HUDEP-2 (cell line): Measurements from ENCODE around the gene EIF3F.

ENCODE experiments used
- DNase-seq, 76 experiments: peaks; one replicate each; lab custom pipeline; 2025; ENCODE audit not compliant: unreplicated experiment in 76 of 76; lab: John Stamatoyannopoulos, UW

The EIF3F gene, protein sequence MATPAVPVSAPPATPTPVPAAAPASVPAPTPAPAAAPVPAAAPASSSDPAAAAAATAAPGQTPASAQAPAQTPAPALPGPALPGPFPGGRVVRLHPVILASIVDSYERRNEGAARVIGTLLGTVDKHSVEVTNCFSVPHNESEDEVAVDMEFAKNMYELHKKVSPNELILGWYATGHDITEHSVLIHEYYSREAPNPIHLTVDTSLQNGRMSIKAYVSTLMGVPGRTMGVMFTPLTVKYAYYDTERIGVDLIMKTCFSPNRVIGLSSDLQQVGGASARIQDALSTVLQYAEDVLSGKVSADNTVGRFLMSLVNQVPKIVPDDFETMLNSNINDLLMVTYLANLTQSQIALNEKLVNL

DNA sequence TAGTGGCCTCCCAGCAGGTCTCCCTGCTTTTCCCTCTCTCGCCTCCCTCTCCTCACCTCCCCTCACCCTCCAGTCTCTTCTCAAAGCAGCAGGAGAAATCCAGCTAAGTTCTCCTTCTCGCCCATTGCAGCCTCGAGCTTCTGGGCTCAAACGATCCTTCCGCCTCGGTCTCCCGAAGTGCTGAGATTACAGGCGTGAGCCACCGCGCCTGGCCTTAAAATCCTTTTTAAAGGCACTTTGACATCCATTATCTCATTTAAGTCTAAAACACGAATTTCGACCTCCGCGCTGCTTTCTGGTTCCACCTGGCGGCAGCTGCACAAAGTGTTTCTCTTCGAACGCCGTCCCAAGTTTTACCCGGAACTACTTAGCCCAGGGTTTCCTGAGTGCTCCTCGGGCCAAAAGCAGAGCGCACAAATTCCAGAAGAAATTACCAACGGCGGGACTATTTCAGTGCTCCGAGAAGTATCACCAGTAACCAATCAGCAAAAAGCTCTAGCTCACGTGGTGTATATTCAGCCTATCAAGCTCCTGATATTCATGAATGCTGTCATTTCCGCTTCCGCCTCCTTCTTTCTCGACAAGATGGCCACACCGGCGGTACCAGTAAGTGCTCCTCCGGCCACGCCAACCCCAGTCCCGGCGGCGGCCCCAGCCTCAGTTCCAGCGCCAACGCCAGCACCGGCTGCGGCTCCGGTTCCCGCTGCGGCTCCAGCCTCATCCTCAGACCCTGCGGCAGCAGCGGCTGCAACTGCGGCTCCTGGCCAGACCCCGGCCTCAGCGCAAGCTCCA is at the start of gene EIF3F:
Gene EIF3F, plus strand, starts transcription at position 570 of the 792 bp plus-strand sequence. Its CDS starts 16 bp downstream, at position 586.
- peak in 75 of 76 experiments; percentile 21 to 99 (median 90) for DNase-seq

DNA sequence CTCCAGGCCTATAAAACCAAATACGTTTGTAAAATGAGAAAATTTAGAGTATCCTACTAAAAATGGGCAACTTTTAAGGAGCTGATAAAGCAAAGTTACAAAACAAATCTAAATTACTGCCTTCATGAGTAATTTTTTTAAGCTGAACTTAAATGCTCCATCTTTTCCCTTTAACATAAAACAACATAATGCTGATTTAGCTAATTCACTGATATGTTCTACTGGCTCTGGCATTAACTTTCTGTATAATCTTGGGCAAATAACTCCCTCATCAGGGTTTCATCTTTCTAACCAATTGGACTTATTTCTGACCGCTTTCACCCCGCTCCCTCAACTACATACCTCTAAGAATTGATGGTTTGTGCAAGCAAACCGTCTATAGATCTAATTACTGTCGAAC is 46.0 kb upstream of the EIF3F start:
- no peak for DNase-seq

DNA sequence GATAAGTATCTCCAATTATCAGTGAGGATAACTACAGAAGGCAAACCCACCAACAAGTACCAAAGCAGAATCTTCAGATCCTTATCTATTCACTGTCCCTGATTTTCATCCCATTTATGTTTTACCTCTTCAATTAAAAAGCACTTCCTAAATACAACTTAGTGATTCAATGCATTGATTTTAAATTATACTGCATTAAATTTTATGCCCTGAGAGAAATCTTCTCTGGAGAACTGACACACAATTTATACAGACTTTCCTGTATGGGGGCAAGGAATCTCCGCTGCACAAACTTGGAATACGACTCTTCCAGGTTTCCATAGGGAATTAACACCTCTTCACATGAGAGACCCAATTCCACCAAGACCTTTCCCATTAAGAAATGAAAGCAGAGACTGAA is 45.5 kb upstream of the EIF3F start, which contains the start of gene OR10A3:
Gene OR10A3, minus strand, starts transcription at position 101 of the 400 bp plus-strand sequence. CDS start 2,188 bp downstream, outside the sequence.
- DNase-seq: no peak

DNA sequence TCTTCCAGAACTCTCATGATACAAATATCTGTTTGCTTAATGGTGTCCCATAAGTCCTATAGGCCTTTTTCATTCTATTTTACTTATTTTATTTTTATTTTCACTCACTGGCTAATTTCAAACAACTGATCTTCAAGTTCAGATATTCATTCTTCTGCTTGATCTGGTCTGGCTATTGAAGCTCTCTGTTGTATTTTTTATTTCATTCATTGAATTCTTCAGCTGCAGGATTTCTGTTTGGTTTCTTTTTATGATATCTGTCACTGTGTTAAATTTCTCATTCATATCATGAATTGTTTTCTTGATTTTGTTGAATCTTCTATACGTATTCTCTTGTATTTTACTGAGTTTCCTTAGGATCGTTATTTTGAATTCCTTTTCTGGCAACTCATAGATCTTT is 43.0 kb upstream of the EIF3F start:
- no peak for DNase-seq

DNA sequence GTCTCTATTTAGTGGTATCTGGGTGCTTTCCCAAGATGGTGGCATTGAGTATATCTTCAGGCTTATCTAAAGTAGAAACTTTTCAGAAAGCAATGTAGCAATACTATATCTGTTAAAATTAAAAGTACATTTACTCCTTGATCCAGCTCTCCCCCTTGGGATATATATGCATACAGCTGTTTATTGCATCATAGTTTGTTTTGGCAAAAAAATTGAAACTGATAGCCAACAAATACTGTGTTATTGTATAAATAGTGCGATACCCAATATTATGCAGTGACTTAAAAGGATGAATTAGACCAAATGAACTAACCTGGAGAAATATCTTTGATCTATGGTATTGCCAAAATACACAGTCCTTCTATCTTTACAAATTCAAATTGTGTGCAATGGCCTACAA is 37.2 kb upstream of the EIF3F start:
- no peak for DNase-seq

DNA sequence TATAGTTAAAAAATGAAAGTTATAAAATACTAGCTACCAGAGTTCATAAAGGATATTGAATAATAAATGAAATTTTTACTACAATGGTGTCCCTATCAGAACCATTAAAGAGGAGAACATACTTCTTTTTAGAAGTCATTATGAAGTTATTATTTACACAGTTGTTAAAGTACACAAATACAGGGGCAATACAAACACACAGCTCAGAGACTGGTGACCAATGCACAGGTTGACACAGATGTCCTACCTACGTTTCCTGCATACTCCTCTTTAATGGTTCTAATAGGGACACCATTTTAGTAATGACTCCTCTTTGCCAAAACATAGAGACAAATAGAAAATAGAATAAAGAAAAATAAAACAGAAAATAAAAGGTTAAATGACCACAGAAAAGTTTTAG is 31.9 kb upstream of the EIF3F start:
- no peak for DNase-seq

DNA sequence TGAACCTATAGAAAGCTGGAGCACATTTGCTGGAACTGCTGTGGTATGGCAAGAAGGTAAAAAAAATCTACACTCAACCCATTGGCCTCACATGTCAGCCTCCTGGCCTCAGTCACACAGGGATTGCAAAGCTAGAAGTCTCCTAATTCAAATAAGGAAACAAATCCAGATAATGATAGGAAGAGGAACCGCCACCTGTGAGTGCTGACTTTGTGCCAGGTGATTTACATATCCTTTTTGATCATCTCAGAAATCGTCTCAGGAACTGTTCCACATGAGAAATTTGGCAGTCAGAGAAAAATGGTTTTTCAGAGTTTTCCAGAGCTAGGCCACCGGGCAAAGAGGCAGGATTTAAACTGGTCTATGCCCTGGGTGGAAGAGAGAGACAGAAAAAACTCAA is 22.9 kb upstream of the EIF3F start:
- DNase-seq: no peak

DNA sequence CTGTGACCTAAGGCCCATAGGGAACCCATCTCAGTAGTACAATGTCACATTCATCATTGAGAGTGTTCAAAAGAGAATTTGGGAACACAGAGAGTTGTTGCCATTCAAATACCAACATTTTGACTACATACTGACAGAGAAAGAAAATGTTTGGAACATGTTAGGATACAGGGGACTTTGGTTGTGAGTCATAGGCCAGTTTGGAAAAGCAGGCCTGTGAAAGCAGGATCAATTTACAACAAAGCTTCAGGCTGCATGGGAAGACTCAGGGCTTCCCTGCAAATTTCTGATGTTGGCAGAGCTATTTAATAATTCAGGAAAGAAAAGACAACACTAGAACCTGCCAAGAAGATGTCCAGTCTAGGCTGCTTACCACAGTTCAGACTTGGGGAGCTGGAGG is 22.3 kb upstream of the EIF3F start:
- DNase-seq: no peak

DNA sequence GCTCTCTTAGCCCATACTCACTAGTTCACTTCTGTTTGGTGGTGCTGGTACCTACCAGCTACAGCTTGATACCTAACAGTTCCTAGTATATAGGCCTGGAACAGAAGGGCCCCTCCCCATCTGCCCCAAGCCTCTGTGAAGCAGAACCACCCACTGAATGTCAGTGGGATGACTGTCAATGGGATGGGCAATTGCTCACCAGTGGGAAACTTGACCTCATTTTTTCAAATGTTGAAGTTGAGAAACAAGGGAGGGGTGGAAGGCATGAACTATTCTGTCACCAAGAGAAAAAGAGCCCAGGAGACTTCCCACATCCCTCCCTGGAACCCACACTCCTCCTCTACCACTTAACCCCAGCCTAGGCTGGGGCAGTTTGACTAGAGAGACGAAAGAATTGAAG is 21.8 kb upstream of the EIF3F start, which contains the start of gene NLRP10:
Gene NLRP10, minus strand, starts transcription at position 62 of the 400 bp plus-strand sequence. CDS start 1,952 bp downstream, outside the sequence.
- DNase-seq: no peak

DNA sequence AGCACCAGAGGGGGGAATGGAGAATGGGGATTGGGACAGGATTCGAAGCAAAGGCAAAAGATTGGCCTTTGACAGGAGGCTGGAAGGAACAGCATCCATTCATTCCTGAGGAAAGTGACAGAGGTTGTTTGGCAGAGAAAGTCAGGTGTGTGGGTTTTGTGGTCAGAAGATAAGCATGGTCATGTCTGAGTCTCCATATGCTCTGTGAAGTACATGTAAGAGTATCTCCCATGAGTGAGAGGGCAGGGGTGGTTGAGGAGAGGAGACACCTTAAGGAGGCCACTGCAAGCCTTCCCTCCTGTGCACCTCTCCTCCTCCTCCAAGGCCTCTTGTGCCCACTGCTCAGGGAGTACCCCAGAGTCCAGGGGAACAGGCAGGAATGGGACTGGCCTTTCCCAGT is 20.0 kb upstream of the EIF3F start:
- no peak for DNase-seq

DNA sequence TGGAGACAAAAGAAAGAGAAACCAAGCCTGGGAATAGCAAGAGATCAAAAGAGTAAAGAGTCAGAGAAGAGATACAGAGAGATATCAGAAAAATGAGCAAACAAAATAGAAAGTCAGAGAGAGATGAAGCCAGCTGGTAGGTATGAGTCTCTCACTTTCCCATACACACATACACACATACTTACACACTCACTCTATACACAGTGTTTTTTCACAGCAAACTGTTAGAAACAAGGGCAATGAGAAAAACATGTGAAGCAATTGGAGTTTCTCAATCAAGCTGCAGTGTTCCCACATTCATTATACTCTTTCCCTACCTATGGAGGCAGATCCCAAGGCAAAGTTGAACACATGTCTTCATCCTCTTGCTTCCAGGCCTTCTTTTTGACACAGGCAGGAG is 19.3 kb upstream of the EIF3F start:
- DNase-seq: no peak

DNA sequence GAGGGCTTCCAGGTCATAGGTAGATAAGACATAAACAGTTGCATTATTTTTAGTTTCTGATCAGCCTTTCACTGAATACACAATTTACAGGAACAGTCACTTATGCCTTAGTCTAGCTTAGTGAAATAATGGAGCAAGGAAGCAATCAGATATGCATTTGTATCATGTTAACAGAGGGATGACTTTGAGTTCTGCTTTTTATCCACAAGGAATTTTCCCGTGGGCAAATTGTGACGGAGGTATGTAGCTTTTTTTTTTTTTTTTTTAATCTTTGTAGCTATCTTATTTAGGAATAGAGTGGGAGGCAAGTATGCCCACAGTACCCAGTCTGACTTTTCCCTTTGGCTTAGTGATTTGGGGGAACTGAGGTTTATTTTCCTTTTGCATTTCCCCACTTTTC is 18.5 kb upstream of the EIF3F start:
- no peak for DNase-seq

DNA sequence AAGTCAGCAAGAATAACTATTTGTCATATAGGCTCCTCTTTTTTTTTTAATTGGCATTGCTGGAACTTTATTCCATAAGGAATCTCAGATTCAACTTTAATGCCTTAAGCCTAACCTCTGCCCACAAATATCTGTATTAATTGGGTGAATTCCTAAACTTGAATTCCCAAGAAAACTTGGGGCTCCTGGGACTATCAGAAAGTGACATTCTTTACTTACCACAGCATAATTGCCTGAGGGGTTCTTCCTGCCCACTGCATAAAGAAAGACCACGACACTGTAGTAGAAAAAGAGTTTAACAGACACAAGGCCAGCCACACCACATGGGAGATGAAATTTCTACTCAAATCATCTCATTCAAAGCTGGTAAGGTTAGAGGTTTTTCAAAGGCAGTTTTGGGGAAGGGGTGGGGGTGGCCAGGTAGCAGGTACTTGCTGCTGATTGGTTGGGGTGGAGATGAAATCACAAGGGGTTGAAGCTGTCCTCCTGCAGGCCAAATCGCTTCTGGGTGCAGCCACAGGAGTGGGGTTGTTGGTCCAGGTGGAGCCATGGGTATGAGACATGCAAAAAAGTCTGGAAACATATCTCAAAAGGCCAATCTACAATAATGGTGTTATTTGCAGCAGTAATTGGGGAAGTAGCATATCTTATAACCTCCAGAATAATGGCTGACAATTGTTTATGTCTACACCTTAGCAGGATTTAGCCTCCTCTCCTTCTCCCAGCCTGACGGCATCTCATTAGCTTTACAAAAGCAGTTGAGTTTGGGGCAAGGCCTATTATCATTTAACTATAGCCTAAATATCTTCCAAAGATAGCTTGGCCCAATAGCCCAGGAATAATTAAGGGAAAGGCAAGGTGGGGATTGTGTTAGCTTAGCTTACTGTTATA is 17.1 kb upstream of the EIF3F start:
- no peak for DNase-seq

DNA sequence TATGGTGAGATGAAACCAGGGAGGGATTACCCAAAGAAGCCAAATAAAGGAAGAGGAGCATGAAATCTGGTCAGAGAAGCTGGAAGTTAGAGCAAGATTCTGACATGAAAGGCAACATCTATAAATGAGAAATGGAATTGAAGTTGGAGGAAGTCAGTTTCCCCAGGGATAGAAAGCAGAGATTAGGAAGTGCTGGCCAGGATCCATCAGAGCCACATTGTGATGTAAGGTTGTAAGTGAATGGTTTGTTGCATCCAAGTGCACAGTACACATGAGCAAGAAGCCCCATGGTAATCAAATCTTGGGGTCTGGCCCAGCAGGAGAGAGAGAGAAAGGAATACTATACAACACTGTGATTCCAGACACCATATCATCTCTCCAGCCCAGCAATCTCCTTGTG is 15.3 kb upstream of the EIF3F start:
- DNase-seq: no peak

DNA sequence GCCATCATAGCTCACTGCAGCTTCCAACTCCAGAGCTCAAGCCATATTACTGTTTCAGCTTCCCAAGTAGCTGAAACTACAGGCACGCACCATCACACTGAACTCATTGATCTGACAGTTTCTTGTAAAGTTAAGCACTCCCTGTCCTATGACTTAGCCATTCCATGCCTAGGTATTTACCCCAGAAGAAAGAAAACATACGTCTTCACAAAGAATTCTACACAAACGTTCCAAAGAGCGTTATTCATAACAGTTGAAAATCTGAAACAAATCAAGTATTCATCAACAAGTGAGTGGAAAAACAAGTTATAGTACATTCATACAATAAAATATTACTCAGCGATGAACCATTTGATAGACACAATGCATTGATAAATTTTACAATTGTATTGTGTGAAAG is 14.1 kb upstream of the EIF3F start:
- no peak for DNase-seq

DNA sequence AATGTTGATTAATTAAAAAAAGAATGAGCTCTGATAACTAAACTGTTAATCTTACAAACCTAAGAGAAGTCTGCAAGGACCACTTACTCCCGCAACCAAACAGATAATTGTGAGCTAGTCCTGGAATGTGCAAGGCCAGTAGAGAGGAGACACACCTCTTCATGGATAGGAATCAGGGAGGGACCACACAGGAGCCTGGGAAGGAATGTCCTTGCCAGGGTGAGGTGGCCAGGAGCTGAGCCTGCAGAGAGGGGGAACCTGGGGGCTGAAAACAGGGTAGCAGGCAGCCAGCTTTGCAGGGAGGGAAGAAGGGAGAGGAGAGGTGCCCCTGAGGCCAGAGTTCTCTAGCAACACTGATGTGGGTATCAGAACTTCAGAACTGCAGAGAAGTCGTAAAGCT is 12.5 kb upstream of the EIF3F start:
- DNase-seq: no peak

DNA sequence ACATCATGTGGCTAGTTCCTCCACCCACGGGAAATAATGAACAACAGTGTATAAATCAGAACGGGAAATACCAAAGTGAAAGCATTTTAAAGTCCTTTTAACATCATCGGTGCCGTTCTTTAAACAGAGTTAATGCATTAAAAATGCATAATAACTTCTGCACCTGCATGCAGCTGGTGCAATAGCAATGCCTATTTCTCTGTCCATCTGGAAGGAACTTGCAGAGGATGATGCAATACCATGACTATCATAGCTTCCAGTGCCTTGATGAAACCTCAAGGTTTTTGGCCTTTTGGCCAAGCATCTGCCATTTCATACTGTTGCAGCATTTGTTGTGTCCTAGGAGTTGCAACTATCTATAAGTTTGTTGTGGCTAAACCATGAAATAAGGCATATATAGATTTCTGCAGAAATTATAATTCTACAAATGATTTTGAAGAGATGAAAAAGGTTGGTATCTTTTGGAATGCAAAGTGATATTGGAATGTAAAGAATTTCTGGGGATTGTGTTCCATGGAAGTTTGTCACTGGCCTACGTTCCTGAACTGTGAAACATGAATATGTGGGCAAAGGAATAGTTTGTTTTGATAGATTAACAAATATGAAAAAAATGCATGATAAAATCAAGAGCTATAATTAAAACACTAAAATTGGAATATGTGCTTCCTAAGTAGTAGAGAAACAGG is 9.8 kb upstream of the EIF3F start:
- DNase-seq: no peak

DNA sequence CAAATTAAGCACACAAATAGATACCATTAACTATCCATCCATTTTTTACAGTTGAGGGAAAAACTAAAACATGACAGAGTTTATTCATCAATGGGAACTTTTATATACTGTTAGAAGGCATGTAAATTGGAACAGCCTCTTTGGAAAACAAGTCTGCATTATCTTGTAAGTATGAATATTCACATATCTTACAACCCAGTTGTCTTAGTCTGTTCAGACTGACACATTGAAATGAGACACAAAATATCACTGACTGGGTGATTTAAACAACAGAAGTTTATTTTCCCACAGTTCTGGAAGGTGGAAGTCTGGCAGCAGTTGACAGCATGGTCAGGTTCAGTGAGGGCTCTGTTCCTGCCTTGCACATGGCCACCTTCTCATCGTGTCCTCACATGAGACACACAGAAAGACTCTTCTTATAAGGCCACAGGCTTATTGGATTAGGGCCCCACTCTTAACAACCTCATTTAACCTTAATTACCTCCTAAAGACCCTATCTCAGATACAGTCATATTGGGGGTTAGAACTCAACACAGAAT is 5.4 kb upstream of the EIF3F start:
- DNase-seq: no peak

DNA sequence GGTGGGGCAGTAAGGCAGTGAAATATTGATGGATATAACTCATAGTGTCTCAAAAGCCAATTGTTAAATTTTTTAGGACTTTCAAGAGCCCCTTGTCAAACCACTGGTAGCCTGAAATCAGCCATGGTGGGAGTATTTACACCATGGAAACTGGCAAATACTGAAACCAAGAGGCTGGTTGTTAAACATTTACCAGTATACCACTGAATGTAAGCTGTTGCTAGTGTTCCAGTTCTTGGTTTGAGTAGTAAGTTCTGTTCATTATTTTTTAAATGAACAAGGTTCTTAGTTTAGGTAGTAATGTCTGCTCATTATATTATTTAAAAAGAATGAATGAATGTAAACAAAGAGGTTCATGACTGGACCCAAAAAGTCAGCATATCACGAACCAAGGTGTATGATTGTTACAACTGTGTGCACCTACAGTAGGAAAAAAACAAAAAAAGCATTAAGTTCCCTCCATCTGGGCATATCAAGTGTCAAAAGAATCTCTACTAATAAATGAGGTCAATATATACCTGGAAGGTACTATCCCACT is 4.5 kb upstream of the EIF3F start:
- no peak for DNase-seq
